H9 (cell line): ENCODE measurements around the gene ANKRD13C. TPM values are rescaled to one million over a fixed set of nuclear protein-coding genes. Genes with fewer than 3 reads are reported as not detected.

Experiments used
- DNase-seq: peaks from one replicate; pipeline ENCODE4 v3.0.0-alpha.2; 2017
- H2AFZ ChIP-seq: one replicate; pipeline ENCODE4 v1.6.1; 2013; ENCODE audit warnings: mild to moderate bottlenecking, low read length, control low read depth, moderate library complexity
- H2AK5ac ChIP-seq: 2 replicates; pipeline ENCODE4 v1.6.1; 2013; ENCODE audit warnings: low read length, control low read depth, mixed read lengths; ENCODE audit not compliant: insufficient read length
- H2BK120ac ChIP-seq: one replicate; pipeline ENCODE4 v1.6.1; 2013; ENCODE audit warnings: low read depth, mild to moderate bottlenecking, low read length, control low read depth, inconsistent platforms; ENCODE audit not compliant: poor library complexity, severe bottlenecking
- H2BK12ac ChIP-seq: 2 replicates; pipeline ENCODE4 v1.6.1; 2013; ENCODE audit warnings: low read length, control low read depth, mixed read lengths, low read depth; ENCODE audit not compliant: insufficient read length
- H2BK15ac ChIP-seq: 2 replicates; pipeline ENCODE4 v1.6.1; 2013; ENCODE audit warnings: low read depth, low read length, control low read depth
- H2BK20ac ChIP-seq: one replicate; pipeline ENCODE4 v1.6.1; 2013; ENCODE audit warnings: low read depth, mild to moderate bottlenecking, low read length, control low read depth, inconsistent platforms; ENCODE audit not compliant: poor library complexity, severe bottlenecking
- H2BK5ac ChIP-seq: 2 replicates; pipeline ENCODE4 v1.6.1; 2013; ENCODE audit warnings: low read length, control low read depth, mixed read lengths; ENCODE audit not compliant: insufficient read length
- H3K14ac ChIP-seq: 2 replicates; pipeline ENCODE4 v1.6.1; 2013; ENCODE audit warnings: low read length, control low read depth; ENCODE audit not compliant: insufficient read depth
- H3K18ac ChIP-seq: 2 replicates; pipeline ENCODE4 v1.6.1; 2013; ENCODE audit warnings: low read depth, mild to moderate bottlenecking, mixed read lengths, low read length, control low read depth; ENCODE audit not compliant: insufficient read length
- H3K23ac ChIP-seq: 2 replicates; pipeline ENCODE4 v1.6.1; 2013; ENCODE audit warnings: low read length, control low read depth, mixed read lengths, low read depth; ENCODE audit not compliant: insufficient read length
- H3K23me2 ChIP-seq: 2 replicates; pipeline ENCODE4 v1.6.1; 2013; ENCODE audit warnings: low read depth, mild to moderate bottlenecking, mixed read lengths, low read length, control low read depth; ENCODE audit not compliant: insufficient read length, poor library complexity, severe bottlenecking
- H3K27ac ChIP-seq: 2 replicates; pipeline ENCODE4 v1.5.1; 2013; ENCODE audit warnings: low read length, control low read depth, mixed read lengths, low read depth; ENCODE audit not compliant: insufficient read length
- H3K27me3 ChIP-seq: 2 replicates; pipeline ENCODE4 v1.6.1; 2013; ENCODE audit warnings: low read length, control low read depth, inconsistent platforms; ENCODE audit not compliant: insufficient read depth
- H3K4ac ChIP-seq: 2 replicates; pipeline ENCODE4 v1.6.1; 2013; ENCODE audit warnings: low read depth, mild to moderate bottlenecking, control low read depth, inconsistent platforms, low read length, moderate library complexity
- H3K4me1 ChIP-seq: 2 replicates; pipeline ENCODE4 v1.6.1; 2013; ENCODE audit warnings: low read length, control low read depth, inconsistent platforms; ENCODE audit not compliant: insufficient read depth
- H3K4me2 ChIP-seq: 2 replicates; pipeline ENCODE4 v1.6.1; 2013; ENCODE audit warnings: low read length, control low read depth, mixed read lengths; ENCODE audit not compliant: insufficient read length, insufficient read depth
- H3K56ac ChIP-seq: 2 replicates; pipeline ENCODE4 v1.6.1; 2013; ENCODE audit warnings: low read depth, mild to moderate bottlenecking, mixed read lengths, low read length, control low read depth; ENCODE audit not compliant: insufficient read length
- H3K79me1 ChIP-seq: 2 replicates; pipeline ENCODE4 v1.6.1; 2013; ENCODE audit warnings: low read depth, mild to moderate bottlenecking, moderate library complexity, low read length, control low read depth, inconsistent platforms; ENCODE audit not compliant: insufficient read depth, poor library complexity, severe bottlenecking
- H3K79me2 ChIP-seq: 2 replicates; pipeline ENCODE4 v1.6.1; 2013; ENCODE audit warnings: low read length, control low read depth, inconsistent platforms; ENCODE audit not compliant: insufficient read depth
- H3K9ac ChIP-seq: 2 replicates; pipeline ENCODE4 v1.6.1; 2013; ENCODE audit warnings: low read length, control low read depth, mixed read lengths; ENCODE audit not compliant: insufficient read length; ENCODE audit errors: extremely low read depth
- H3K9me3 ChIP-seq: one replicate; pipeline ENCODE4 v1.6.1; 2013; ENCODE audit warnings: low read depth, low read length, inconsistent platforms; ENCODE audit not compliant: control insufficient read depth
- H3T11ph ChIP-seq: one replicate; pipeline ENCODE4 v1.6.1; 2013; ENCODE audit warnings: mild to moderate bottlenecking, low read length, control low read depth, inconsistent platforms
- H4K20me1 ChIP-seq: one replicate; pipeline ENCODE4 v1.6.1; 2013; ENCODE audit not compliant: control insufficient read depth, insufficient read length, insufficient read depth
- H4K5ac ChIP-seq: 2 replicates; pipeline ENCODE4 v1.6.1; 2013; ENCODE audit warnings: low read depth, mild to moderate bottlenecking, mixed read lengths, low read length, control low read depth; ENCODE audit not compliant: insufficient read length
- H4K8ac ChIP-seq: replicated peaks from 2 replicates; pipeline ENCODE4 v1.6.1; 2013; ENCODE audit warnings: low read length, control low read depth, mixed read lengths, low read depth; ENCODE audit not compliant: insufficient read length
- H4K91ac ChIP-seq: 2 replicates; pipeline ENCODE4 v1.6.1; 2013; ENCODE audit warnings: low read depth, mild to moderate bottlenecking, moderate library complexity, mixed read lengths, low read length, control low read depth; ENCODE audit not compliant: insufficient read length
- H3K27ac Mint-ChIP-seq, 3 experiments: 2 replicates in 2 of 3; 3 replicates in 1 of 3; pipeline ENCODE4 v1.8.0; 2020 to 2021; ENCODE audit warnings: mixed read lengths in 3 of 3, mild to moderate bottlenecking in 1 of 3, moderate library complexity in 1 of 3
- H3K27me3 Mint-ChIP-seq: 2 replicates; pipeline ENCODE4 v1.8.0; 2021; ENCODE audit warnings: low read depth, mild to moderate bottlenecking, moderate library complexity, mixed read lengths
- H3K36me3 Mint-ChIP-seq, 3 experiments: 2 replicates in 2 of 3; 3 replicates in 1 of 3; pipeline ENCODE4 v1.8.0; 2020 to 2021; ENCODE audit warnings: low read depth in 3 of 3, mixed read lengths in 3 of 3; ENCODE audit not compliant: insufficient read depth in 1 of 3
- H3K4me1 Mint-ChIP-seq, 2 experiments: 2 replicates each; pipeline ENCODE4 v1.8.0; 2020; ENCODE audit warnings: mixed read lengths in 2 of 2
- H3K4me3 Mint-ChIP-seq, 2 experiments: 2 replicates in 1 of 2; 3 replicates in 1 of 2; pipeline ENCODE4 v1.8.0; 2020 to 2021; ENCODE audit warnings: mild to moderate bottlenecking in 2 of 2, mixed read lengths in 2 of 2, moderate library complexity in 1 of 2
- H3K9me3 Mint-ChIP-seq, 2 experiments: 2 replicates in 1 of 2; 3 replicates in 1 of 2; pipeline ENCODE4 v1.8.0; 2020; ENCODE audit warnings: mild to moderate bottlenecking in 2 of 2, mixed read lengths in 2 of 2, moderate library complexity in 1 of 2
- CTCF ChIP-seq: fragments of 200-600 bp; sonication (generic); conservative IDR thresholded peaks from 3 replicates; pipeline ENCODE4 v1.8.0; 2021; ENCODE audit warnings: antibody characterized with exemption, mild to moderate bottlenecking
- WGBS: extraction: QIAGEN DNeasy Blood & Tissue Kit; methylation state at CpG from one replicate; pipeline ENCODE4 v1.1.7; 2013; ENCODE audit warnings: missing lambda C conversion rate, low lambda C conversion rate, mixed read lengths; ENCODE audit not compliant: insufficient read length; ENCODE audit errors: extremely low coverage; 5-methylcytosine and 5-hydroxymethylcytosine counted together
- total RNA-seq: library from RNA; stranded (reverse); gene quantifications from 2 replicates; pipeline ENCODE4 v1.2.1, GENCODE V29; 2021

ANKRD13C gene
- total RNA-seq, 1 experiment from 2014 or later = 19.7 TPM

DNA sequence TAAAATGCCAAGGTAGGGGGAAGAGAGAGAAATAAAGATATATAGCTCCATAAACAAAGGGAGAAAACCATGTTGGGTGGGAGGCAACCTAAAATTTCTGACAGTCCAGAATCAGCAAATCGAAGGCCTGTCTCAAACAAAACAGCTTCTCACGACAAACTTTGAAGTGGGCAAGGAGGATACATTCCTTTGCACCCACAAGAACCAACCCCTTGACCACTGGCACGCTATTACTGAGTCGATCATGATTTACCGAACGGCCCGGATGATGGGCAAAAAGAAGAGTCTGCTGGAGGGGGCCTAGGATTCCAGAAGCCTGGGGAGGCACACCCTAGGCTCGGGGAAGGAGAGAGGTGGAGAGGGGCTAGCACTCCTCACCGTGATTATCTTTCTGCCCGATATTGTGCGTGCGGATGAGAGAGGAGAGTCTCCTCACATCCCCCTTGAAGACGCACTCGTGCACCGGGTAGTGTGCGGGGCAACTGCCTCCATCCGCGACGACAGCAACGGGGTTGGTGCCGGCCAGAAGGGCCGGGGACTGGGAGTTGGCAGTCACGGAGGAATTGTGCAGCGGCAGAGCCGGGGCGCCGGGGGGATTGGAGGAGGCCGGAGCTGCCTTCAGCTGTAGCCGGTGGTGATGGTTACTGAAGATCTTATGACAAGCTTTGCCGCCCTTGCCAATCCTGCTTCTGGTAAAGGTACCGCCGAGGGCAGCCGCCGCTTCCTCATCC is 756 bp downstream of the ANKRD13C start:
- Histone ChIP-seq H2BK5ac (no peak overlapping the region), H3T11ph (no peak overlapping the region), H3K56ac (no peak overlapping the region), H3K4ac (no peak overlapping the region), H2BK15ac (no peak overlapping the region), H3K27me3 (no peaks in the 10 kb centered on the region), H3K9ac (peak overlapping the region; percentile 98), H2BK20ac (no peak overlapping the region), H3K79me1 (no peaks in the 10 kb centered on the region), H3K4me2 (peak overlapping the region; percentile 82), H3K27ac (peak overlapping the region; percentile 44), H3K14ac (peak overlapping the region; percentile 98), H3K79me2 (peaks cover 16% of the 10 kb centered on the region; the same call in 1 of the 2 replicates), H2BK12ac (no peak overlapping the region), H3K18ac (peak overlapping the region; percentile 97), H4K8ac (no peak overlapping the region), H3K9me3 (no peaks in the 10 kb centered on the region), H2AFZ (no peak overlapping the region), H4K5ac (no peak overlapping the region), H3K4me1 (no peaks in the 10 kb centered on the region), H4K91ac (no peak overlapping the region), H2AK5ac (no peak overlapping the region), H3K23ac (no peak overlapping the region), H3K23me2 (peaks cover 5% of the 10 kb centered on the region), H2BK120ac (no peak overlapping the region), H4K20me1 (no peaks in the 10 kb centered on the region)
- WGBS = no CpG with 5 or more reads among the region's 34 CpGs
- Mint-ChIP-seq H3K36me3 (peaks cover 1 to 7% (median 5%) of the 10 kb centered on the region in 3 experiments; a peak in 4 of 7 replicates), H3K9me3 (no peaks in the 10 kb centered on the region; a peak in 1 of 5 replicates), H3K4me3 (peak overlapping the region; percentile 91 to 93), H3K4me1 (peaks cover 14 to 21% of the 10 kb centered on the region in 2 experiments), H3K27ac (peak overlapping the region; percentile 97 to 100 (median 99)), H3K27me3 (no peaks in the 10 kb centered on the region)
- TF ChIP-seq CTCF = no peak
- no peak for DNase-seq
